Activated naive CD4-positive, alpha-beta T cell treated with anti-CD3 and anti-CD28 coated beads for 36 hours (primary cell): ENCODE results near the gene ST6GALNAC4. TPM values are rescaled to one million over a fixed set of nuclear protein-coding genes. Genes with fewer than 3 reads are reported as not detected.

ENCODE experiments used
- CTCF ChIA-PET: fragments of 350-600 bp; sonication (Branson Sonifier 250); formaldehyde crosslinking; loops from one replicate; lab custom pipeline; 2021; ENCODE audit warnings: antibody characterized with exemption; lab: Charles Lee
- DNase-seq: peaks from one replicate; pipeline ENCODE4 v3.0.0-alpha.2; 2020
- H3K27ac Mint-ChIP-seq: one replicate; pipeline ENCODE4 v1.8.0; 2021; ENCODE audit warnings: mild to moderate bottlenecking, mixed read lengths
- H3K27me3 Mint-ChIP-seq: one replicate; pipeline ENCODE4 v1.8.0; 2021; ENCODE audit warnings: low read depth, mixed read lengths
- H3K36me3 Mint-ChIP-seq: one replicate; pipeline ENCODE4 v1.8.0; 2021; ENCODE audit warnings: low read depth, mixed read lengths
- H3K4me1 Mint-ChIP-seq: one replicate; pipeline ENCODE4 v1.8.0; 2021; ENCODE audit warnings: low read depth, mixed read lengths
- H3K4me3 Mint-ChIP-seq: one replicate; pipeline ENCODE4 v1.8.0; 2021; ENCODE audit warnings: mild to moderate bottlenecking, moderate library complexity, mixed read lengths
- H3K9me3 Mint-ChIP-seq: one replicate; pipeline ENCODE4 v1.8.0; 2021; ENCODE audit warnings: mixed read lengths
- intact Hi-C: fragments of 100-400 bp; cut with micrococcal nuclease; formaldehyde crosslinking; loops from one replicate; pipeline ENCODE4 v1.15.1; 2023
- total RNA-seq, 2 experiments: library from RNA; stranded (reverse); gene quantifications; one replicate each; pipeline ENCODE4 v1.2.3, GENCODE V29; 2021

ST6GALNAC4 gene
- total RNA-seq, 2 experiments from 2014 or later = 22.3 to 24.6 TPM

DNA sequence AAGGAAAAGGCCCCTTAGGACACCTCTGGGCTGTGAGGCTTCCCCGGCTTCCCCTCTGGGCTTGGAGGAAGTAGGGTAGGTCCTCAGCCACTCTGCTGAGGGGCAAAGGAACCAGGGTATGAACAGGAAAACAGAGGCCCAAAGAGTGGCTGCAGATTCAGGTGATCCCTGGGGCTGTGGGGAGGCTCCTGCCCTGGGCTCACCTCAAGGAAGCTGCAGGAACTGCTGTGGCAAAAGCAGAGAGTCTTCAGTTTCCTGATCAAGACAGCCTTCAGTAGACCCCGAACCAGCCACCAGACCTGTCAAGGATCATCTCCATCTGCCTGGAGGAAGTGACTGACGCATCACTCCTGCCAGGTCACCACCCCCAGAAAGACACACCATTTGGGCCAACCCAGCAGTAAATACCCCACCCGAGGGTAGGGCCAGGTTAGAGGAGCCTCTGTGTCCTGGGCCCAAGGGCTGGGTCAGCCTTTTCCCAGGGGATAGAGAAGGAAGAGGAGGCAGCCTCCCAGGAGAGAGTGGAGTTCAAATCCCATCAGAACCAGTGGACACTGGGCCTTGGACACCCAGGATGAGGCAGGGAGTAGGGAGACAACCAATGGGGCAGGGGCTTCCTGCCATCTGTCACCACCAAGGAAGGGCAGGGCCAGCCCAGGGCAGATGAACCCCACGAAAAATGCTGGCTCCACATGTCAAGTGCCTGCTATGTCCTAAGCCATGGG lies 11.7 kb downstream of the ST6GALNAC4 start:
- CTCF ChIA-PET = interaction anchor here (0.5 to 1.9 kb wide), 8 partner anchors 11 to 170 kb away, joined by 3 to 10 read pairs (median 4); partner anchors contain the start of genes CDK9 and TOR2A
- no peaks in the 10 kb centered on the region for H3K27me3 Mint-ChIP-seq

DNA sequence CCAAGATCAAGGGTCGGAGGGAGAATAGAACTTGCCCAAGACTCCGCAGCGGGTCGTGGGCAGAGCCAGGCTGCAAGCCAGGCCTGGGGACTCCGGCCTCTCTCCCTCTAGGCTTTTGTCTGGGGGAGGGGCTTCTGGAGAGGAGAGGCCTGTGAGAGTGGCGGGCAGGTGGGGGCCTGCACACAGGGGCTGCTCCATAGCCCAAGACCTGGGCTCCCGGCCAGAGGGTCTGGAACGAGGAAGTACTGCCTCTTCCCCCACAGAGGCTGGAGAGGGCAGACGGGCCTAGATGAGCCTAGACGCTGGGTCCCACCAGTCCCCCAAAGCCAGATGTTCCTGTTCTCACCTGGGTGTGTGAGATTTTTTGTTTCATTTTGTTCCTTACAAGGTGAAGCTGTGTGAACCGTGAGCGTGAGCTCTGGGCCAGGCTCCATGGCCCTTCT lies 12.3 kb downstream of the ST6GALNAC4 start:
- Mint-ChIP-seq H3K9me3 (no peaks in the 10 kb centered on the region), H3K36me3 (peaks cover 5% of the 10 kb centered on the region), H3K27me3 (no peaks in the 10 kb centered on the region), H3K4me1 (peaks cover 55% of the 10 kb centered on the region), H3K4me3 (peak overlapping the region; percentile 88), H3K27ac (peak overlapping the region; percentile 98)
- CTCF ChIA-PET = interaction anchor here (1.1 to 1.9 kb wide), 3 partner anchors 11 to 170 kb away, joined by 3 to 10 read pairs (median 3); partner anchors contain the start of gene TOR2A
- DNase-seq = peak; percentile 38
- intact Hi-C loops = no loop called here

More for the DNA sequence above, 11.7 kb downstream of the ST6GALNAC4 start:
- H3K27ac Mint-ChIP-seq = peak overlapping the region; percentile 98
- no peaks in the 10 kb centered on the region for H3K9me3 Mint-ChIP-seq
- DNase-seq = peak; percentile 80
- peaks cover 50% of the 10 kb centered on the region for H3K4me1 Mint-ChIP-seq
- peaks cover 5% of the 10 kb centered on the region for H3K36me3 Mint-ChIP-seq
- intact Hi-C loops = no loop called here
- peak overlapping the region; percentile 88 for H3K4me3 Mint-ChIP-seq

DNA sequence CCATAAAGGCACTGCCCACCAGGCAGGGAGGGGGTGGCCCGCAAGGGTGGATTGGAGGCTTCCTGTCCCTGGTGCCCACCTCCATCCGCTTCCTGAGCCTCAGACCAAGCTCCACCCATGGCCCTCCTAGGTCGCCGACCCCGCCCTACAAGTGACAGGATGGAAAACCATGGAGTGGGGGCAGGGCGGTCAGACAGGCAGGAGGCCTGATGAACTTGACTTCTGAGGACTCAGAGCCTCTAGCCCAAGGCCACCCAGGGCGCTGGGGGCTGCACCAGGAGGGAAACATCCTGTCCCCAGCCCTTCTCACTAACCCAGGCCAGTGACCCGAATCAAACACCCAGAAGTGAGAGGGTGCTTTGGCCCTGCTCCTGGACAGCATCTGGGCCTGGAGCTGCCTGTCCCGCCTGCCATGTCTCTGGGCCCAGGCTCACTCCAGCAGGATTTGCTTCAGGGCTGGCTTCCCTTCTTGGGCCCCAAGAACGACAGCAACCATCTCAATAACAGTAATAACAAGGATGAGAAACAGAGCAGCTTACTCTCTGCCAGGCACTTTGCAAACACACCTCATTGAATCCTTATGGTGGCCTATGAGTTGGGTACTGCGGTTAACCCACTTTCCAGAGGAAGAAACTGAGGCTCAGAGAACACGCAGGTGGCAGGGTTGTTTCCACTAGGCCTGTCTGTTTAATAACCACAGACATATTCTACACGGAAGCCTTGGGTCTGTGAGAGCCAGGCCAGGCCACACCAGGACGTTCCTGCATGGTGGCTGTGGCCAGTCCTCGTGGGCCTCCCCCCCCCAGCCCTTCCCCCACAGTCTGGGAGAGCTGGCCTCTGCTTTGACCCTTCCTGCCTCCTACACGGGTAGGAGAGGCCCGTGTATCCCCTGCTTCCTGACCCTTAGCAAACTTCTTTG lies 13.0 kb downstream of the ST6GALNAC4 start:
- CTCF ChIA-PET = interaction anchor here (1.1 to 1.9 kb wide), 4 partner anchors 12 to 169 kb away, joined by 3 to 10 read pairs (median 5); partner anchors contain the start of gene TOR2A

DNA sequence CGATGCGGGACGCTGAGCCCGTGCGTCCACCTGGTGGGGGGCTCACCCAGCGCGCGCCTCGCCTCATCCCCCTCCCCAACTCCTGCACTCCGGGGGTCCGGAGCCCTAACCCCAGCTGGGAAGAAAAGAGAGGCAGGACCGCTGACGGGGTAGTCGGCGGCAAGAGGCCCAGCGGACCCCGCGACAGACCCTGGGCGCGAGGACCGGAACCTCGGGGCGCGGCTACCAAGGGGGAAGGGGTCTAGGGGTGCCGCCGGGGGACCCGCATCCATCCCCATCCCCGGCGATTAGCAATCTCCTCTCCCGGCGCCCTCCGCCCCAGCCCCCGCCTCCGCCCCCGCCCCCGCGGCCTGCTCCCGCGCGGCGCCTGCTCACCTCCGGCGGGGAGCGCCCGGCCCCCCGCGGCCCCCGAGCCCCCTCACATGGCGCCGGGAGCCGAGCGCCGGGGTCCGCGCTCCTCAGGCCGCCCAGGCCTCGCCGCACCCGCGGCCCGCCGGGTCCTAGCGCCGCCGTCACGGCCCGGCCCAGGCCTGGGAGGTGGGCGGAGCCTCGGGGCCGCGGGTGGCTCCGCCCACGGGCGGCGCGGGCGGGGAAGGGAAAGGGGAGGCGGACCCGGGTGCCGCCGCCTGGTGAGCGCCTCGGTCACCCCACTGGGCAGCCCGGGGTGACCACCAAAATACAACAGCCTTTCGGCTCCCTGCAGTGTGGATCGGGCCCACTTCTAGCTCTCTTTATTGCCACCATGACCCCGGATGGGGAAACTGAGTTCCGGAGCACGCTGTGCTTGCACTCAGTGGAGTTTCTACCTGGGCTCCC lies 17.5 kb downstream of the ST6GALNAC4 start, which contains the start of gene ST6GALNAC6:
Gene ST6GALNAC6, minus strand, starts transcription at position 476 of the 816 bp plus-strand sequence. CDS start 1,622 bp downstream, outside the sequence.
- H3K36me3 Mint-ChIP-seq = peaks cover 30% of the 10 kb centered on the region
- H3K27ac Mint-ChIP-seq = peak within 1 kb of the TSS; percentile 78

More for the DNA sequence above, 13.0 kb downstream of the ST6GALNAC4 start:
- Mint-ChIP-seq H3K27ac (peak overlapping the region; percentile 98), H3K27me3 (no peaks in the 10 kb centered on the region), H3K36me3 (peaks cover 5% of the 10 kb centered on the region), H3K4me1 (peaks cover 55% of the 10 kb centered on the region), H3K9me3 (no peaks in the 10 kb centered on the region), H3K4me3 (peak overlapping the region; percentile 88)
- peak; percentile 96 for DNase-seq
- intact Hi-C loops = loop anchor here (2.0 kb wide), 1 partner anchor 13 kb away; the partner anchor contains the start of gene ST6GALNAC4

DNA sequence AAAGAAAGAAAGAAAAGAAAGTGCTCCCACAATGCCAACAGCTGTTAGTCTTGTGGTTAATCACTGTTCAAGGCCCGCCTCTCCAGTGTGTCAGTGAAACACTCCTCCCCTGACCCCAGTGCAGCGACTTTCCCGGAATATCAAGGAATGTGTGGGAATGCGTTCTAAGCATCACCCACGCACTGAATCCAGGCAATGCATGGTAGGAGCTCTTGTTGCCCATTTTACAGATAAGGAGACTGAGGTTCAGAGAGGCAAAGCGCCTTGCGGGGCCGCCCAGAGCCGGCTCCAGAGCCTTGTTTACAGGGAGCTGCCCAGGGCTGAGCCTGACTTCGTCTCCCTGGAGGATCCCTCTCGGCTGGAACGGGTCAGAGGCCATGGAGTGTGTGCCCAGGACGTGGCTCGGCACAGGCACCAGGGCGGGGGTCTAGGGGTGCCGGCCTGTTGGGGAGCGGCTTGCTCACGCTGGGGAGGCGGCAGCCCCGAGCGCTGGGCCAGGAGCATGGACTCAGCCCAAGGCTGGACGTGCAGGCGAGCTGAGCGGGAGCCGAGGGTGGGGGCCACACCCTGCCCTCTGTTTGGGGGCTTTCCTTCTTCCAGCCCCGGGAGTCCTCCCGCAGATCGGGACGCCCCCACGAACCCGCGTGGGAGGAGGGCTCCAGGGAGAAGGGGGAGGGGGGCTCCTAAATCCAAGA lies 18.3 kb downstream of the ST6GALNAC4 start:
- Mint-ChIP-seq H3K4me3 (peak overlapping the region; percentile 82), H3K4me1 (peaks cover 36% of the 10 kb centered on the region), H3K36me3 (peaks cover 33% of the 10 kb centered on the region), H3K27ac (peak overlapping the region; percentile 46), H3K9me3 (peaks cover 1% of the 10 kb centered on the region), H3K27me3 (no peaks in the 10 kb centered on the region)
- DNase-seq = peak; percentile 32
- intact Hi-C loops = no loop called here
- CTCF ChIA-PET = interaction anchor here (1.3 to 1.8 kb wide), 2 partner anchors 8 to 17 kb away, joined by 3 to 4 read pairs; no protein-coding TSS in a partner anchor

More for the DNA sequence above, 17.5 kb downstream of the ST6GALNAC4 start, which contains the start of gene ST6GALNAC6:
- Mint-ChIP-seq H3K27me3 (no peaks in the 10 kb centered on the region), H3K4me1 (peaks cover 42% of the 10 kb centered on the region), H3K4me3 (peak within 1 kb of the TSS; percentile 82), H3K9me3 (no peaks in the 10 kb centered on the region)
- CTCF ChIA-PET = interaction anchor here (1.4 to 1.8 kb wide), 2 partner anchors 16 to 20 kb away, joined by 4 read pairs; no protein-coding TSS in a partner anchor
- peak; percentile 68 for DNase-seq
- intact Hi-C loops = no loop called here

DNA sequence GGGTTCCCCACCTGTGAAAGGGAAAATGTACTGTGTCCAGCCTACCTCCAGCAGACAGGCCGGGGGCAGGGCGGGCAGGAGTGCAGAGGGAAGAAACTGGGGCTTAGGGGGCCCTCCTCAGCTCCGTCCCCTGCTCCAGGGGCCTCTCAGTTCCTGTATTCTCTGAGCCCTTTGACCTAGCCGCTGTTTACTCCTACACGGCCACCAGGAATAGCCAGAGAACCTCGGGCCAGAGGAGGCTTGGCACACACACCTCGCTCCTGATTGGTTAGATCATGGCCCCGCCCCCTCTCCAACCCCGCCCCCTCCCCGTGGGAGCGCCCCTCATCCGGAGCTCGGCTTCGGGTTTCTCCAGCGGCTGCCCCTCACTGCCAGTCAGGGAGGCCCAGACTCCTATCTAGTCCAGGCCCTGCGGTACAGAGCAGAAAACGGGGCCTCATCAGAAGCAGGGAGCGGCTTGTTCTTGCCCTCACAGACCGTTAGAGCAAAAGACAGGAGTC lies 19.6 kb downstream of the ST6GALNAC4 start:
- Mint-ChIP-seq H3K4me3 (peak overlapping the region; percentile 39), H3K27me3 (no peaks in the 10 kb centered on the region), H3K27ac (no peak overlapping the region), H3K4me1 (peaks cover 33% of the 10 kb centered on the region), H3K9me3 (peaks cover 4% of the 10 kb centered on the region), H3K36me3 (peaks cover 46% of the 10 kb centered on the region)
- CTCF ChIA-PET = interaction anchor here (1.0 to 1.8 kb wide), 2 partner anchors 18 to 41 kb away, joined by 4 read pairs; no protein-coding TSS in a partner anchor
- intact Hi-C loops = no loop called here
- peak; percentile 36 for DNase-seq

DNA sequence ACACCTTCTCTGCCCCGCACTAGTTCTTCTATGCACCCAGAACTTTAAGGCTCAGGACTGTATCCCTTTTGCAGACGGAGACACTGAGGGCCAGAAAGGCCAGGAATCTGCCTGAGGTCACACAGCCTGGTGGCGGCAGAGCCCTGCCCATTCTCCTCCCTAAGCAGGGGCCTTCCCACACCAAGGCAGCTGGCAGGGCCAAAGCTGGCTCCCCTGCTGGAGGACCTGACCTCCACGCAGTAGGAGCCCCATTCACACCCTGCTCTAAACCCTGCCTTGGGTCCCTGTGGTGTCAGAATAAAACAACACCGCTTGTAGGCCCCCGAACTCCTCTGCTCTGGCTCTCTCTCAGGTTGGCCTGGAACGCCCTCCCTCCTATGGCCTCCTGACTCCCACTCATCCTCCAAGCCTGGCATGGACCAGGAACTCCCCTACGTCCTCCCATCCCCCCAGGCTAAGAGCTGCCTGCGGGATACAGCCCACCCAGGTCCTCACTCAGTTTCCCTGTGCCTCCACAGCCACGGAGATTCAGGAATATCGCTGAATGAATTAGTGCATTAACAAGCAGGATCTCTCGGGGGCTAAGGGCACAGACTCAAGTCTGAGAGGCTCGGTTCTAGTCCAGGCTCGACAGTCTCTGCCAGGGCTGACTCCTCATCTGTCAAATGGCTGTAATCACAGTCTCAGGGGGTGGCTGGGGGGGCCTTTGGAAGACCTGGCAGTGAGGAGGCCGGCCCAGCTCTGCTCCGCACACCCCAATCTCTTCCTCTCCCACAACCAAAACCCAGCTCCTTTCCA lies 20.2 kb downstream of the ST6GALNAC4 start:
- intact Hi-C loops = no loop called here
- Mint-ChIP-seq H3K4me1 (peaks cover 28% of the 10 kb centered on the region), H3K36me3 (peaks cover 46% of the 10 kb centered on the region), H3K4me3 (no peak overlapping the region), H3K9me3 (peaks cover 4% of the 10 kb centered on the region), H3K27ac (no peak overlapping the region), H3K27me3 (no peaks in the 10 kb centered on the region)
- CTCF ChIA-PET = interaction anchor here (0.9 to 1.0 kb wide), 2 partner anchors 27 to 40 kb away, joined by 3 to 4 read pairs; no protein-coding TSS in a partner anchor
- DNase-seq = no peak

DNA sequence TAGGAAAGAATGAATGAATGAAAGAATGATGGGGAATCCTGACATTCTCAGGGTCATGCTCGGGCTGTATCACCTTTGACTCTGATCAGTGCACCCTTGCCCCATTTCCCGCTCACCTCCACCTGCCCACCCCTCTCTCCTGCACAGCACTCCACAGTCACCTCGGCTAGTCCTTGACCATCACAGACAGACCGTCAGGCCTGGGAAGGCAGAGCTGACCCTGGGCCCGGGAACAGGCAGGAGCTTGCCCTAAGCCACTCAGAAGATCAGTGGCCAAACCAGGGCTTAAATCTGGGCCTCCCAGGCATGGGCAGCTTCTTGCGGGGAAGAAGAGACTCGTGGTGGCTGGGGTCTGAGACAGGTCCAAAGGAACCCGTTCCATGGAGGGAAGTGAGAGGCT lies 21.0 kb downstream of the ST6GALNAC4 start:
- peaks cover 23% of the 10 kb centered on the region for H3K4me1 Mint-ChIP-seq
- CTCF ChIA-PET = interaction anchor here (0.9 to 1.1 kb wide), 2 partner anchors 26 kb away, joined by 3 to 4 read pairs; no protein-coding TSS in a partner anchor
- no peak overlapping the region for H3K4me3 Mint-ChIP-seq
- H3K27me3 Mint-ChIP-seq = no peaks in the 10 kb centered on the region
- no peak for DNase-seq
- H3K27ac Mint-ChIP-seq = no peak overlapping the region
- peaks cover 4% of the 10 kb centered on the region for H3K9me3 Mint-ChIP-seq
- intact Hi-C loops = no loop called here
- peaks cover 46% of the 10 kb centered on the region for H3K36me3 Mint-ChIP-seq

DNA sequence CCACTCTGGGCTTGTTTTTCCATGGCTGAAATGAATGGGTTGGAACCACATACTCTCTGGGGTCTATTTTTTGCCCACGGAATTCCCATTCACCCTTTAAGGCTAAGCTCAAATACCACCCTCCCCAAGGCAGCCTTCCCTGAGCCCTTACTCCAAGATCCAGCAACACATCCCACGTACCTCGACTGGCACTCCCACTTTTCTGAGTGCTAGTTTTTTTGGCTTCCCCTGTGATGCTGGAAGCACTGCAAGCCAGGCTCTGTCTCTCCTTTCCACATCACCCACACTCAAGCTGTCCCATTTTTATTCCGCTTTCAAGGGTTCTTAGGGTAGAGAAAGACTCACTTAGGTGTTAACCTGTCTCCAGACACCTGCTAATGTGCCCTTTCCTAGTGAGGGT lies 23.4 kb downstream of the ST6GALNAC4 start:
- CTCF ChIA-PET = interaction anchor here (1.5 kb wide), 1 partner anchor 24 kb away, joined by 4 read pairs; no protein-coding TSS in a partner anchor
- Mint-ChIP-seq H3K9me3 (peaks cover 4% of the 10 kb centered on the region), H3K27me3 (no peaks in the 10 kb centered on the region), H3K27ac (no peak overlapping the region), H3K4me3 (no peak overlapping the region), H3K4me1 (peaks cover 14% of the 10 kb centered on the region), H3K36me3 (peaks cover 49% of the 10 kb centered on the region)
- intact Hi-C loops = no loop called here
- no peak for DNase-seq

DNA sequence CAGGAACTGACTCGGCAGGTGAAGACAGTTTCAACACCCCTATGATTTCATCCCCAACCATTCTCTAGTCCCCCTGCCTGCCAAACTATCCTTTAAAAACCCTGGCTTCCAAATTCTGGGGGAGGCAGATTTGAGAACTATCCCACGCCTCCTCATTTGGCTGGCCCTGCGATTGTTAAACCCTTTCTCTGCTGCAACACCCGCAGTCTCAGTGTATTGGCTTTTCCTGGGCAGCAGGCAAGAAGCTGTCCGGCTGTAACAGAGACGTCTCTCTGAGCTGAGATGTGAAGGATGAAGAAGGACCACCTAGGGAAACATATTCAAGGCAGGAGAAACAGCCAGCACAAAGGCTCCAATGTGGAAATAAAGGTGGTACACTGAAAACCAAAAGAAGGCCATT lies 24.0 kb downstream of the ST6GALNAC4 start:
- DNase-seq = no peak
- H3K9me3 Mint-ChIP-seq = peaks cover 4% of the 10 kb centered on the region
- H3K4me1 Mint-ChIP-seq = peaks cover 11% of the 10 kb centered on the region
- H3K4me3 Mint-ChIP-seq = no peak overlapping the region
- H3K27me3 Mint-ChIP-seq = no peaks in the 10 kb centered on the region
- intact Hi-C loops = no loop called here
- peaks cover 51% of the 10 kb centered on the region for H3K36me3 Mint-ChIP-seq
- H3K27ac Mint-ChIP-seq = no peak overlapping the region
- CTCF ChIA-PET = interaction anchor here (1.5 kb wide), 1 partner anchor 23 kb away, joined by 4 read pairs; no protein-coding TSS in a partner anchor
